Neural cell (in vitro differentiated cells): ENCODE results near the gene GPR173.

Experiments
- EZH2 ChIP-seq: fragments of 200-600, 300-800 bp; shearing (Covaris generic), sonication (generic); IDR thresholded peaks from 2 replicates; pipeline ENCODE4 v1.6.1; 2014; ENCODE audit warnings: antibody characterized with exemption, low read length, borderline replicate concordance, mild to moderate bottlenecking; ENCODE audit not compliant: insufficient read depth, poor library complexity, severe bottlenecking
- POLR2AphosphoS5 ChIP-seq: IDR thresholded peaks from 2 replicates; pipeline ENCODE4 v1.6.1; 2012
- TF ChIP-seq, protein P1 (sequence below): fragments of 450-650 bp; IDR thresholded peaks from 2 replicates; pipeline ENCODE4 v1.5.1; 2014; ENCODE audit warnings: antibody characterized with exemption, mild to moderate bottlenecking, moderate library complexity; ENCODE audit not compliant: poor library complexity, severe bottlenecking

DNA sequence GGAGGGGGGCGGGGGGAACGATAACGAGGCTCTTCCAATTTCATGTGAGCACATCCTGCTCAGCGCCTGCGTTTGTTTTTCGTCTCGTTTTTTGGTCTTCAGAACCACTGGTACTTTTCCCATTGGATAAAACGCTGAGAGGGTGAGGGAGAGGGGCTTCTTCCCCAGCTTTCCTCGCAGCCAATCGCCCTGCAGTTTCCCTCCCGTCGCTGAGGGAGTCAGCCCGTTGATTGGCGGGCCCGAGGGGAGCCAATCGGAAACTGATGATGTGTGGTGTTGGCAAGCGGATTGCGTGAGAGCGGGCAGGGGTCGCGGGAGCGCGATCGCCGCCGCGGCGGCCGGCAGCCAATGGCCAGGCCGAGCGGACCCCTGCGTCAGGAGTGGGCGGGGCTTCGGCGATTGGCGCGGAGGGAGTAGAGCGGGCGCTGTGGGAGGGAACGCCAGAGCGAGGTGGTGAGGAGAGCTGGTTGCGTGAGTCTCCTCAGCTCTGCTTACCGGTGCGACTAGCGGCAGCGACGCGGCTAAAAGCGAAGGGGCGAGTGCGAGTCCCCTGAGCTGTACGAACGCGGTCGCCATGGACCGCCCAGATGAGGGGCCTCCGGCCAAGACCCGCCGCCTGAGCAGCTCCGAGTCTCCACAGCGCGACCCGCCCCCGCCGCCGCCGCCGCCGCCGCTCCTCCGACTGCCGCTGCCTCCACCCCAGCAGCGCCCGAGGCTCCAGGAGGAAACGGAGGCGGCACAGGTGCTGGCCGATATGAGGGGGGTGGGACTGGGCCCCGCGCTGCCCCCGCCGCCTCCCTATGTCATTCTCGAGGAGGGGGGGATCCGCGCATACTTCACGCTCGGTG, 33.6 kb downstream of the GPR173 start, which contains the start of gene TSPYL2:
- TF ChIP-seq POLR2AphosphoS5 = peak; percentile 99
- TF ChIP-seq, protein P1, sequence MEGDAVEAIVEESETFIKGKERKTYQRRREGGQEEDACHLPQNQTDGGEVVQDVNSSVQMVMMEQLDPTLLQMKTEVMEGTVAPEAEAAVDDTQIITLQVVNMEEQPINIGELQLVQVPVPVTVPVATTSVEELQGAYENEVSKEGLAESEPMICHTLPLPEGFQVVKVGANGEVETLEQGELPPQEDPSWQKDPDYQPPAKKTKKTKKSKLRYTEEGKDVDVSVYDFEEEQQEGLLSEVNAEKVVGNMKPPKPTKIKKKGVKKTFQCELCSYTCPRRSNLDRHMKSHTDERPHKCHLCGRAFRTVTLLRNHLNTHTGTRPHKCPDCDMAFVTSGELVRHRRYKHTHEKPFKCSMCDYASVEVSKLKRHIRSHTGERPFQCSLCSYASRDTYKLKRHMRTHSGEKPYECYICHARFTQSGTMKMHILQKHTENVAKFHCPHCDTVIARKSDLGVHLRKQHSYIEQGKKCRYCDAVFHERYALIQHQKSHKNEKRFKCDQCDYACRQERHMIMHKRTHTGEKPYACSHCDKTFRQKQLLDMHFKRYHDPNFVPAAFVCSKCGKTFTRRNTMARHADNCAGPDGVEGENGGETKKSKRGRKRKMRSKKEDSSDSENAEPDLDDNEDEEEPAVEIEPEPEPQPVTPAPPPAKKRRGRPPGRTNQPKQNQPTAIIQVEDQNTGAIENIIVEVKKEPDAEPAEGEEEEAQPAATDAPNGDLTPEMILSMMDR = no peak
- no peak for TF ChIP-seq EZH2
